ENCODE results near the gene UBE2D2. TPM values are rescaled to one million over a fixed set of nuclear protein-coding genes. Genes with fewer than 3 reads are reported as not detected.
"Not testable (repeated sequence)": the region's sequence is repeated elsewhere in the genome, so short reads cannot be mapped to it uniquely, and the experiment has no call there.

Gene UBE2D2
- total and polyA plus RNA-seq, 4 donors: 84.1 to 97.8 (median 91.2) TPM

- WGBS, 2 donors: 31 to 53% methylated on average over 3 of the region's 3 CpGs
- Histone ChIP-seq H3K27me3 (ENCODE audit: control insufficient read depth in 3 of 3, insufficient read depth in 3 of 3, low read length in 2 of 3) (no peaks in the 10 kb centered on the region), H3K36me3 (ENCODE audit: control insufficient read depth in 4 of 4, insufficient read depth in 4 of 4, low read length in 4 of 4) (no peaks in the 10 kb centered on the region), H3K4me3 (no peak overlapping the region), H3K4me1 (ENCODE audit: control insufficient read depth in 5 of 5, insufficient read depth in 5 of 5, low read length in 5 of 5) (peaks cover 0 to 6% (median 0%) of the 10 kb centered on the region in 5 donors), H3K27ac (ENCODE audit: low read depth in 1 of 2, low read length in 1 of 2) (no peak overlapping the region), H3K9me3 (ENCODE audit: control insufficient read depth in 4 of 4, insufficient read depth in 3 of 4, low read length in 3 of 4) (no peaks in the 10 kb centered on the region), H3K9ac (ENCODE audit: insufficient read depth in 1 of 2, low read length in 2 of 2) (no peak overlapping the region)
- no peak for TF ChIP-seq CTCF (IDR thresholded peaks at IDR 0.05; ENCODE audit: control extremely low read depth, extremely low read depth)
- DNase-seq (no peak), ATAC-seq (ENCODE audit: insufficient read depth, low FRiP score) (no peak)
These were observed 32.7 kb downstream of the UBE2D2 start for GRCh38 chr5:139593716-139594319.

GRCh38 chr5:139597134-139597533 is 36.0 kb downstream of the UBE2D2 start:
- Histone ChIP-seq H3K4me3 (no peak overlapping the region), H3K36me3 (ENCODE audit: control insufficient read depth in 4 of 4, insufficient read depth in 4 of 4, low read length in 4 of 4) (peaks cover 2 to 14% (median 5%) of the 10 kb centered on the region in 4 donors), H3K4me1 (ENCODE audit: control insufficient read depth in 5 of 5, insufficient read depth in 5 of 5, low read length in 5 of 5) (peaks cover 0 to 6% (median 0%) of the 10 kb centered on the region in 5 donors), H3K27ac (ENCODE audit: low read depth in 1 of 2, low read length in 1 of 2) (no peak overlapping the region), H3K9ac (ENCODE audit: insufficient read depth in 1 of 2, low read length in 2 of 2) (no peak overlapping the region), H3K27me3 (ENCODE audit: control insufficient read depth in 3 of 3, insufficient read depth in 3 of 3, low read length in 2 of 3) (no peaks in the 10 kb centered on the region), H3K9me3 (ENCODE audit: control insufficient read depth in 4 of 4, insufficient read depth in 3 of 4, low read length in 3 of 4) (no peaks in the 10 kb centered on the region)
- TF ChIP-seq CTCF (IDR thresholded peaks at IDR 0.05; ENCODE audit: control extremely low read depth, extremely low read depth): no peak
- DNase-seq (no peak), ATAC-seq (ENCODE audit: insufficient read depth, low FRiP score) (no peak)

- WGBS, 2 donors: 96 to 98% methylated on average over 5 of the region's 5 CpGs
- peaks cover 5 to 24% (median 10%) of the 10 kb centered on the region in 4 donors for H3K36me3 ChIP-seq (ENCODE audit: control insufficient read depth in 4 of 4, insufficient read depth in 4 of 4, low read length in 4 of 4)
- not testable (repeated sequence) for H3K9ac ChIP-seq (ENCODE audit: insufficient read depth in 1 of 2, low read length in 2 of 2); DNase-seq; ATAC-seq (ENCODE audit: insufficient read depth, low FRiP score); H3K4me1 ChIP-seq (ENCODE audit: control insufficient read depth in 5 of 5, insufficient read depth in 5 of 5, low read length in 5 of 5); H3K27me3 ChIP-seq (ENCODE audit: control insufficient read depth in 3 of 3, insufficient read depth in 3 of 3, low read length in 2 of 3); H3K4me3 ChIP-seq; H3K27ac ChIP-seq (ENCODE audit: low read depth in 1 of 2, low read length in 1 of 2); H3K9me3 ChIP-seq (ENCODE audit: control insufficient read depth in 4 of 4, insufficient read depth in 3 of 4, low read length in 3 of 4)
These were observed 37.4 kb downstream of the UBE2D2 start for GRCh38 chr5:139598601-139598965.

GRCh38 chr5:139600336-139600949 is 39.3 kb downstream of the UBE2D2 start:
- Histone ChIP-seq H3K27me3 (ENCODE audit: control insufficient read depth in 3 of 3, insufficient read depth in 3 of 3, low read length in 2 of 3) (no peaks in the 10 kb centered on the region), H3K9me3 (ENCODE audit: control insufficient read depth in 4 of 4, insufficient read depth in 3 of 4, low read length in 3 of 4) (no peaks in the 10 kb centered on the region), H3K4me3 (no peak overlapping the region), H3K4me1 (ENCODE audit: control insufficient read depth in 5 of 5, insufficient read depth in 5 of 5, low read length in 5 of 5) (peaks cover 0 to under 1% (median 0%) of the 10 kb centered on the region in 5 donors), H3K36me3 (ENCODE audit: control insufficient read depth in 4 of 4, insufficient read depth in 4 of 4, low read length in 4 of 4) (peaks cover 7 to 24% (median 12%) of the 10 kb centered on the region in 4 donors), H3K27ac (ENCODE audit: low read depth in 1 of 2, low read length in 1 of 2) (no peak overlapping the region), H3K9ac (ENCODE audit: insufficient read depth in 1 of 2, low read length in 2 of 2) (no peak overlapping the region)
- 77 to 79% methylated on average over 7 of the region's 7 CpGs for WGBS, 2 donors
- no peak for ATAC-seq (ENCODE audit: insufficient read depth, low FRiP score)
- DNase-seq: no peak
- no peak for TF ChIP-seq CTCF (IDR thresholded peaks at IDR 0.05; ENCODE audit: control extremely low read depth, extremely low read depth)

Data from lung (tissue), 12 donors.